Activated naive CD4-positive, alpha-beta T cell treated with anti-CD3 and anti-CD28 coated beads, Interleukin-2, amount 50 U/mL, for 16 hours (primary cell): Measurements from ENCODE around the gene POLR3A.

Experiments used
- DNase-seq: peaks from one replicate; pipeline ENCODE4 v3.0.0-alpha.2; 2020

The POLR3A gene

GRCh38 chr10:77940225-77940624, 89.1 kb downstream of the POLR3A start:
- DNase-seq, result no peak

DNA sequence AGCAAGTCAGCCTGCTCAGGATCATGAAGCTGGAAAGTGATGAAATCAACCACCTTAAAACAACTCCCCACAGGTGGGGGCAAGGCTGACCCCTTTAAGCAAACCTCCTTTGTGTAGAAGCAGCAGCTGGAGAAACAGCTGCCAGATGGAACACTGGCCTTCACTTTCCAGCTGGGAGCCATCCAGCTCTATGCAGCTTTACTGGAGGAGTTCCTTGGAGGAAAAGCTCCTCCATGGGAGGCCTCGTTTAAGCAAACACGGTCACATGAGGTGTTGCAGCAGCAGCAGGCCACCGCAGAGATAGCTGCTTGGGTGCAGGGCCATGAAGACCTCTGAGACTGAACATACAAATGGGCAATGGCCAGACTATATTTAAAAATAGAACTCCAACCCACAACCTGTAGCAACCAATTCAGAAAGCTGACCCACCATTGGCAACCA, 89.7 kb downstream of the POLR3A start:
- no peak for DNase-seq

- DNase-seq, result no peak
Observed at GRCh38 chr10:77936697-77937567, 92.4 kb downstream of the POLR3A start.

- no peak for DNase-seq
Observed at GRCh38 chr10:77932016-77932715, 97.1 kb downstream of the POLR3A start.

DNA sequence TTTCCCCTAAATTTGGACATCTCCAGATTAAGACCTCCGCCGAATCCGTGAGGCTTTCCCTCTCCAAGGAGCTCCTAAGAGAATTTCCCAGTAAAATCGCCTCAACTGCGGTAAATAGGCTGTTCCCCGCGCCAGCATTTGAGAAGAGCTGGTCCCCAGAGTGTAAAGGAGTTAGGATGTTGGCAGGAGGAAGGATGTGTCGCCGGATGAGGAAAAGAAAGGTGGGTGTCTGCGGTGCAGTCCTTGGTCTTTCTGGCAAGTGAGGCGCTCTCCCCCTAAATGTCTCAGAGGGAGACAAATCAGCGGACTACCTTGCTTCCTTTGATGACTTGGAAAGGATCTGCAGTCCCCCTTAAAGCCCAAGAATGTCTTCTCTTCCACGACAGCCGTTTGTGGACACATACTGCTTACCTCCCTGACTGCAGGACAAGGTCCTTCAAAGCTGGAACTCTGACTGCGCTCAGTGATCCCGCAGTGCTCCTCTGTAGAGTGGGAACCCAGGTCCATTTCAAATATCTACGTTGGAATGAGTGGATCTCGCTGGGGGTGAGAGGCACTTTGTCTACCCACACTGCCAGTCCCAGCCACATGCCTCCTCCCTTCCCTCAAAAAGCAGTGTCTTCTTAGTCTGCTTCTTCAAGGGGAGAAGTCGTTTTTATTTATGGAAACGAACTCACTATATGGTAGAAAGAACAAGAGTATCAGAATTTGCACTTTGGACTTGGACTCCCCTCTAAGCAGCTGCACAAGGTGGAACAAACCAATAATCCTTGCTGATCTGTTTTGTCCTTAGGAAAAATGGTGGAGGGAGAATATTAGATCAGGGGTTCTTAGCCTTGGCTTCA, 101.7 kb downstream of the POLR3A start:
- DNase-seq, result no peak

- no peak for DNase-seq
Observed at GRCh38 chr10:77926566-77927401, 102.5 kb downstream of the POLR3A start, which contains the start of gene DLG5. DLG5 (minus strand) TSS chr10:77926755; CDS start chr10:77926520, 235 bp downstream.

DNA sequence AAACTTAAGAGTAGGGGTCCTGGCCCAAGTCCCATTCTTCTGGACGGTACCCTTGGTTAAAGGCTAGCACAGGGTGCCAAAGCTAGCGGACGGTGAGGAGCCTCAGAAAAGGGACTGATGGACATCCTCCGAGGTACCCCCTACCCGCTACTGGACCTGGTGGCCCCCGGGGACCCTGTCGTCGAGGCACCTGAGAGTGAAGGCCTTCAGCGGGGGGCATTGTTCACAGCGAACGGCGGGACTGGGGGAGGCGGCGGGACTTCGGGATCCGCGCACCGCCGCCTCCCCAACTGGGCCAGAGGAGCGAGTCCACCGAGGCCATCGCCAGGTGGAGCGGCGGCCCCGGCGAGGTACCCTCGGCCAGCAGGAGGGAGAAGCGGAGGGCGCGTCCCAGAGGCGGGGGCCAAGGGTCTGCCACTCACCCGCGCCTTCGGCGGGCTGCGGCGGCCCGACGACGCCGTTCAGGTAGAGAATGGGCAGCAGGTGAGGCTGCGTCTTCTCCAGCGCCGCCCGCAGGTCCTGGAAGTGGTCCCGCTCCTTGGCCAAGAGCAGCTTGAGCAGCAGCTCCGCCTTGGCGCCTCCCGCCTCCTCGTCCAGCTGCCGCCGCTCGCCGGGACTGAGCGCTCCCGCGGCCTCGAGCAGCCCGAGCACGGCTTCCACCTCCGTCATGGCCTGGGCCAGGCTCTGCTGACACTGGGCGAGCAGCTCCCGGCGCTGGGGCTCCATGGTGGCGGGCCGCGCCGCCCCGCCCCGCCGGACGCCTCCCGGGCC, 103.3 kb downstream of the POLR3A start:
- DNase-seq, result no peak

DNA sequence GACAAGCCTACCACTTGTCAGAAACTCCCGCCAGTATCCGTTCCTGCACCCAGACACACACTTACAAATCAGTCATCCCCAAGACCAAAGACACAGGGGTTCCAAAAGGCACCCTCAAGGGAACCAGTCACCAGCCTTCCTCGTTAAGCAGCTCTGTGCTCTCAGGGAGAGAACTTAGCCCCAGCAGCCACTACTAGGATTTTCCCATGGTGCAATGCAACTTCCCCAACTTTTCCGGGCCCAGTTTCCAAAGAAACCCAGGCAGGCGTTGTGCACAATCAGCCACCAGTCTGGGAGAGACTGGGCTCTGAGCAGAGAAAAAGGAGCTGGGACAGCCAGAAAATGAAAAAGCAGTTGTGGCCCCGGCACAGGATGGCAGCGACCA, 103.9 kb downstream of the POLR3A start:
- no peak for DNase-seq

DNA sequence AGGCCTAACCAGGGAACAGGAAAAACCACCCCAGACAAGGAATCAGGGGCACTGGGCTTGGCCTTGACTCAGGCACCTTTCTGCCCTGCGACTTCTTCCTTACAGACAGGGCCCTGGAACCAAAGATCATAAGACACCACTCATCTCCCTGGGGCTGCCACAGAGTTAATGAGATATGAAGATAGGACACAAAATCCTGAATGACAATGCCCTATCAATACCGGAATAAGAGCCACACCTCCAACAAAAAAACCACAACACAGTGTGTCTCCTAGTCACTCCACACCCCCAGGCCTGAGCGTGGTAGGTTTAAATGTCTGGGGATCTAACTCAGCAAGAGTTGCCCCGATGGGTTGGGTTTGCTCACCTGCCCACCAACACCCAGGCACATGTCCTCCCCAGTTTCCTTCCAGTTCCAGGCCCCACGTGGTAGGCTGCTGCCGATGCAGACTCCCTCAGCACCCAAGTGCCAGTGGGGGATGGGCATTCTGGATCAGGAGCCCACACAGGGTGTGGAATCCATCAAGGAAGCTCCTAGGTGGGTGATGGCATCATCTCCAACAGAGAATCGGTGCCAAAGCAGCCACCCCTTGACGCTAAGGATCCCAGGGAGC, 106.6 kb downstream of the POLR3A start:
- no peak for DNase-seq

GRCh38 chr10:77922055-77922454, 107.3 kb downstream of the POLR3A start:
- DNase-seq, result no peak

GRCh38 chr10:77921395-77921794, 107.9 kb downstream of the POLR3A start:
- no peak for DNase-seq

DNA sequence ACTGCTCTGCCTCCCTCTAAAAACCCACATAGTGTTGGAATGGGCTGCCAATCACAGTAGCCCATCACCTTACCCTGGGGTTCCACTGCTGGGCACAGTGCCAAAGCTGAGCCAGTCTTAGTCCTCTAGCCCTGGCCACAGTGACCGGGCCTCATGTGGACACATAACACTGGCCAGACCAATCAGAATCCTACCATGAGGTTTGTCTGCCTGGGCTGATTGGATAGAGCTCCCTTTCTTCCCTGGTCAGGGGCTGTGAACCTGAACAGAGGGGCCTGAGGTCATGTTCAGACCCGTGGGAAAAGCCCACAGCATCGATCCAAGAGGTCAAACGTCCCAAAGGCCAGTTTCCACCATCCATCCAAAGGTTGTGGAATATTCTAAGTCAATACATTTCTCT, 108.8 kb downstream of the POLR3A start:
- DNase-seq, result no peak

DNA sequence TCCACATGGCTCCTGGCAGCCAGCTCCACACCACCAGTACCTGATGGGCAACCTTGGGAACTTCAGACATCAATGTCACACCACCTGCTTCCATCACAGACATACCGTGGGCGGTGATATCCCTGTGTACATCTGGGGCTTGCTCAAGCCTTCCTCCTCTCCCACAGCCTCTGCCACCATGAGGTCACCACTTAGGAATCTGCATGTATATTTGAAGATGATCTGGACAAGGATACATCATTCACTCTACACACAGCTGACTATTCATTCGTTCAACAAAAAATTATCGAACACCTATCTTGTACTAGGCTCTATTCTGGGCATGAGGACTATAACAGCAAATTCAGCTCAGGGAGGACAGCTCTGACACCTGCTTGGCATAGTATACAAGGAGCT, 109.6 kb downstream of the POLR3A start:
- DNase-seq, result no peak
